Fibroblast of peridontal ligament (primary cell): ENCODE results near the gene ZBTB47.
A peak's percentile ranks its signal among the peaks of the same experiment; 100 is the strongest.

ENCODE experiments used
- DNase-seq: peaks from one replicate; pipeline ENCODE4 v3.0.0-alpha.2; 2010; ENCODE audit errors: extremely low read depth

Gene ZBTB47

GRCh38 chr3:42652611-42653302, 740 bp upstream of the ZBTB47 start:
- peak; percentile 56 for DNase-seq

DNA sequence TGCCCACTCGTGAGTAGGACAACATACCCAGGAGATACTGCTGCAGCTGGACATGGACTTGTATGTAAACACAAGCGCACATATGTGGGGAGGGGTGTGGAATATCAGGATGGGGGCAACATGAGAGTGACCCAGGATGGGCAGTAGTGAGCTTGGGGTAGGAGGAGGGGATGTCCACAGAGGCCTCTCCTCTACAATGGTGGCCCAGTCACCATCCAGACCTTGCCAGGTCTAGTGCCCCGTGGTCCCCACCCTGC, 266 bp upstream of the ZBTB47 start:
- no peak for DNase-seq

DNA sequence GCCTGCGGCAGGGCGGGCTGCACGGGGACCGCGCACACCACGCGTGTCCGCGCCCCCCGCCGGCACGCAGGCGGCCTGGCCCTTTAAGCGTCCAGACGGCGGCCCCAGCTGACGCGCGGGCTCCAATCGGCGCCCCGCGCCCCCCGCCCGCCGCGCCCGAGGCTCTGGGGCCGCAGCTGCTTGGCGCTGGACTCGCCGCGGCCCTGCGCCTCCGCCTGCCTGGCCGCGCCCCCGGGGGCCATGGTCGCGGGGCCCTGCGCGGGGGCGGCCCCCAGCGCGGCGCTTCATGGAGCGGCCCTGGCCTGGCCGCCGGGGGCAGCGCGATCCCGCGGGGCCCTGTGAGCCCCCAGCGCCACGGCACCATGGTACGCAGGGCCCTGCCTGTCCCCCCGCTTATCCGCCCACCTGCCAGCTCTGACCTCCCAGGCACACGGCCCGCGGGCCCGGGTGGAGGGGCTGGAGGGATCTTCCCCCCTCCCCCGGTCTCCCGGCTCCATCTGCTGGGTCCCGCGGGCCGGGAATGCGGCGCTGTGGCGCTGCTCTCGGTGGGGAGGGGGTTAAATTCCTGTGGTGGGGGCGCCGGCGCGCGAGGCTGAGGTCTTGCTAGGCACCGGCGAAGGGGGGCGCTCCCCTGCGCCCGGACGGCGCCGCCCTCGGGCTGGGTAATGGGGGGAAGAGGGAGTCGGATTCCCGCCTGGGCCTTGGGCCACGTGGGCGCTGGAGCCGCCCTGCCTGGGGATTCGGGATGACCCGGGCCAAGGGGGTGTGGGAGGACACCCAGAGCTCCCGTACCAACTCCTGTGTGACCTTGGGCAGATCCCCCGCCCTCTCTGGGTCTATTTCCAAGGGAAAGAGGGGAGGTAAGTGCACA, 1.1 kb downstream of the ZBTB47 start:
- DNase-seq: peak; percentile 45

GRCh38 chr3:42655331-42655888, 1.9 kb downstream of the ZBTB47 start:
- DNase-seq: no peak

DNA sequence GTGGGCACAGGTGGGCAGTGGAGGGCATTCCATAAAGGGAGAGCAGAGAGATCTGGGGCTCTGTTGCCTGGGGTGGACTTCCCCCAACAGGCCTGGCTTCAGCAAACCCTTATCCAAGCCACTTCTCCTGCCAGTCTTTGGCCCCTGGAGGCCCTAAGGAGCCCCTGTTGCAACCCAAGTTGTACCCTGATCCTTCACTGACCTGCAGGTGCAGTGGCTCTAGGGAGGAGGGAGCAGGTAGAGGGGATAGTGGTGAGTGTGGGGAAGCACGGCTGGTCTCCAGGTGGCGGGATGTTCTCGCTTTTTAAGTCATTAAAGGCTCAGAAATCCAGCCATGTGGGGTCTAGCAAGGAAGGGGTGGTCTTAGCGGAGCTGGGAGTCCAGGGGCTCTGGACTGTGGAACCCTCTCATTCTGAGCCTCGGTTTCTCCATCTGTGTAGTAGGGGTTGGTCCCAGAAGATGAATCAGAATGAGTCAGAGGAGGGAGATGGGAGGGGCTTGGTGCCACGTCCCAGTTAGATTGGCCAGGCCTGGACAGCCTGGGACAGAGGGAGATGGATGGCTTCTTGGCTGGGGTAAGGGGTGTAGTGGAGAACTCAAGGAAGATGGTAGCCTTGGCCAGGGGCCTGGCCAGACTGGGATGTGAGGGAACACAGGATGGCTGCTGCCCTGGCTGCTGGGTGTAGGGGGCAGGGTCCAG, 2.6 kb downstream of the ZBTB47 start:
- peak; percentile 29 for DNase-seq

GRCh38 chr3:42656680-42657610, 3.4 kb downstream of the ZBTB47 start:
- DNase-seq: no peak

- DNase-seq: no peak
These were observed 4.2 kb downstream of the ZBTB47 start for GRCh38 chr3:42657675-42658074.

DNA sequence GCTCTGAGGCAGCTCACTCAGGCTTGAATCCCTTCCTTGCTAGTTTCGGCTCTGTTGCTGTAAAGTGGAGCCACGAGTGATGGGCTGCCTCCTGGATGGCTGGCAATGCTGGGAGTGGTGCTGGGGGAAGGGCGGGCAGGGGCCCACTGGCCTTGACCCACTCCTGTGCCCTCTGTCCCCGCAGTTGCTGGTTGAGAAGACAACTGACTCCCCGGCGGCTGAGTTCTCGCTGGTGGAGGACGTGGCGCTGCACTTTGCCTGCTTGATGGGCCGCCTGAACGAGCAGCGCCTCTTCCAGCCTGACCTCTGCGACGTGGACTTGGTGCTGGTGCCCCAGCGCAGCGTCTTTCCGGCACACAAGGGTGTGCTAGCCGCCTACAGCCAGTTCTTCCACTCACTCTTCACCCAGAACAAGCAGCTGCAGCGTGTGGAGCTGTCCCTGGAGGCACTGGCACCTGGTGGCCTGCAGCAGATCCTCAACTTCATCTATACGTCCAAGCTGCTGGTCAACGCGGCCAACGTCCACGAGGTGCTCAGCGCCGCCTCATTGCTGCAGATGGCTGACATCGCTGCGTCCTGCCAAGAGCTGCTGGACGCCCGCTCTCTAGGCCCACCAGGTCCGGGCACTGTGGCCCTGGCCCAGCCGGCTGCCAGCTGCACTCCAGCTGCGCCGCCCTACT, 4.7 kb downstream of the ZBTB47 start:
- DNase-seq: no peak

DNA sequence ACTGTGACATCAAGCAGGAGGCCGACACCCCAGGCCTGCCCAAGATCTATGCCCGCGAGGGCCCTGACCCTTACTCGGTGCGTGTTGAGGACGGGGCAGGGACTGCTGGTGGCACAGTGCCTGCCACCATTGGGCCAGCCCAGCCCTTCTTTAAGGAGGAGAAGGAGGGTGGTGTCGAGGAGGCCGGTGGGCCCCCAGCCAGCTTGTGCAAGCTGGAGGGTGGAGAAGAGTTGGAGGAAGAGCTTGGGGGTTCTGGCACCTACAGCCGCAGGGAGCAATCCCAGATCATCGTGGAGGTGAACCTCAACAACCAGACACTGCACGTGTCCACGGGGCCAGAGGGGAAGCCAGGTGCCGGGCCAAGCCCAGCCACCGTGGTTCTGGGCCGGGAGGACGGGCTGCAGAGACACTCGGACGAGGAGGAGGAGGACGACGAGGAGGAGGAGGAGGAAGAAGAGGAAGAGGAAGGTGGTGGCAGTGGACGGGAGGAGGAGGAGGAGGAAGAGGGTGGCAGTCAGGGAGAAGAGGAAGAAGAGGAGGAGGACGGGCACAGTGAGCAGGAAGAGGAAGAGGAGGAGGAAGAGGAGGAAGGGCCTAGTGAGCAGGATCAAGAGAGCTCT, 5.4 kb downstream of the ZBTB47 start:
- no peak for DNase-seq

GRCh38 chr3:42659451-42660130, 6.1 kb downstream of the ZBTB47 start:
- no peak for DNase-seq

GRCh38 chr3:42660131-42660715, 6.7 kb downstream of the ZBTB47 start:
- no peak for DNase-seq

GRCh38 chr3:42660898-42661297, 7.4 kb downstream of the ZBTB47 start:
- no peak for DNase-seq

DNA sequence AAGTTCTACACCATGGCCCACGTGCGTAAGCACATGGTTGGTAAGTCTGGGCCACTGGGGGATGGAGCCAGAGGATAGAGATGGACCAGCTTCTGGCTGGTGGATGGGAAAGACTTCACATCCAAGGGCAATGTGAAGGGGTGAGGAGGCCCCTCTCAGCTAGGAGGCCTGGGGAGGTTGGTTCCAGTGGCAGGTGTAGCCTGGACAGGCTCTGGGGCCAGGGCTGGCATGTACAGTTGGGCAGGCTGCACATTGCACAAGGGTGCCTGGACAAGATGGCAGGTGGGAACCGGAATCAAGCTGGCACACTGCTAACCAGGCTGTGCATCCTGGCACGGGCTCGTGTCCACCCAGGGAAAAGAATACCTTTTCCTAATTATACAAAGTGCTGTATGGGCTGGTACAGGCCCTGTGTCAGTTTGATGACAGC, 8.1 kb downstream of the ZBTB47 start:
- no peak for DNase-seq

- no peak for DNase-seq
These were observed 8.7 kb downstream of the ZBTB47 start for GRCh38 chr3:42662037-42662812.

- no peak for DNase-seq
These were observed 9.5 kb downstream of the ZBTB47 start for GRCh38 chr3:42662813-42663535.

DNA sequence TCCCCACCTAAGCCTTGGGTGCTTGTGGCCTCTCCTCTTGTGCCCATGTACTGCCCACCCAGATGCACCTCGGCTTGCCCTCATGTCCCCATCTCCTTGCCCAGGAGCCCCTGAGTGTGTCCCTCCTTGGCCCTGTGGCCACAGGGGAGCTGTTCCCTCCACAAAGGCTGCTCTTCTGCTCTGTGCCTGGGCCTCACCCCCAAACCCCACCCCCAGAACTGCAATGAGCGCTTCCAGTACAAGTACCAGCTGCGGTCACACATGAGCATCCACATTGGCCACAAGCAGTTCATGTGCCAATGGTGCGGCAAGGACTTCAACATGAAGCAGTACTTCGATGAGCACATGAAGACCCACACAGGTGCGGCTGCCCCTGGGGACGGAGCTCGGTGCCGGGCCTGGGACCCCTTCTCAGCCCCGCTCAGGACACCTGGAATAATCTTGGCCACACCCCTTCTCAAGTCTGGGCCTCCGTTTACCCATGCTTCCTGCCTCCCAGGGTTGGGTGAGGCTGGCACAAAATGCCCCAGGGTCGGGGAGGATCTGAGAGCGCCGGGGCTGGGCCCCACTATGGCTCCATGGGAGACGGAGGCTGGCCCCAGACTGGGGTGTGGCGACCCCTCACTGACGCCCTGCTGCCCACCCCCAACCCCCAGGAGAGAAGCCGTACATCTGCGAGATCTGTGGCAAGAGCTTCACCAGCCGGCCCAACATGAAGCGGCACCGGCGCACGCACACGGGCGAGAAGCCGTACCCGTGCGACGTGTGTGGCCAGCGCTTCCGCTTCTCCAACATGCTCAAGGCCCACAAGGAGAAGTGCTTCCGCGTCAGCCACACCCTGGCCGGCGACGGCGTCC, 10.3 kb downstream of the ZBTB47 start:
- no peak for DNase-seq

DNA sequence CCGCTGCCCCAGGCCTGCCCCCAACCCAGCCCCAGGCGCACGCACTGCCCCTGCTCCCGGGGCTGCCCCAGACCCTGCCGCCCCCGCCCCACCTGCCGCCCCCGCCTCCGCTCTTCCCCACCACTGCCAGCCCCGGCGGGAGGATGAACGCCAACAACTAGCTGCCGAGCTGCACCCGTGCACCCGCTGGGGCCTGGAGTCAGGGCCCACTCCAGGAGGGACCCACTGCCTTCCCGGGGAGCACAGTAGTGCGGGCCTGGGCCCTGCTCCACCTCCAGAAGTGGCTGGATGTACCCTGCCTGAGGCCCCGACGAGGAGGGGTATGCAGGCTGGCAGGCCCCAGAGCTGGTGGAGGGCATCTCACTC, 10.9 kb downstream of the ZBTB47 start:
- no peak for DNase-seq
